HG02642 (cell line): ENCODE data around the gene PPM1E.

Experiments used
- ATAC-seq: cut with Tn5 transposase; IDR thresholded peaks from one replicate; pipeline ENCODE4 v1.9.1; 2021; ENCODE audit warnings: mild to moderate bottlenecking; ENCODE audit not compliant: unreplicated experiment, poor library complexity

Gene PPM1E

DNA sequence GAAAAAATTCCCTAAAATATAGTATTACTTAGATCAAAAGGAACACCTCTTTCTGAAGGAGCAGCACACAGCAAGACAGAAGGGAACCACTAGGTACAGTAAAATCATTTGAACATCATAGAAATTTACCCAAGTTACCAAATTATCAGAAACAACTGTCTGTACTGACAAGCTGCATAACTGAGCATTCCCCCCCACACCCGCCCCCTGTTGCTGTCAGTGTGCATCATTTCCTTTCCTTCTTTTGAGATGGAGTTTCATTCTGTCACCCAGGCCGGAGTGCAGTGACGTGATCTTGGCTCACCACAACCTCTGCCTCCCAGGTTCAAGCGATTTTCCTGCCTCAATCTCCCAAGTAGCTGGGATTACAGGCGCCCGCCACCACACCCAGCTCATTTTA lies 230.3 kb downstream of the PPM1E start:
- no peak for ATAC-seq

DNA sequence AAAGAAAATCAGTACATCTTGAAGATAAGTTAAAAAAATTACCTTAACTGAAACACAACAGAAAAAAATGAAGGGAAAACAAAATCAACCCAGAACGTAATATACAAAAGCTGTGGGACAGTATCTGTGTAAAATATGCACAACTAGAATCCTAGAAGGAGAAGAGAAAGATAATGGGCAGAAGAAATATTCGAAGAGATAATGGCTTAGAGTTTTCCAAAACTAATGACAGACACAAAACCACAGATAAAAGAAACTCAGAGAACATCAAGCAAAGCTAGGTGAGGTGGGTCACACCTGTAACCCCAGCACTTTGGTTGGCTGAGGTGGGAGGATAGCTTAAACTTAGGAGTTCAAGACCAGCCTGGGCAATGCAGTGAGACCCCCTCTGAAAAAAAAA lies 234.0 kb downstream of the PPM1E start:
- no peak for ATAC-seq

DNA sequence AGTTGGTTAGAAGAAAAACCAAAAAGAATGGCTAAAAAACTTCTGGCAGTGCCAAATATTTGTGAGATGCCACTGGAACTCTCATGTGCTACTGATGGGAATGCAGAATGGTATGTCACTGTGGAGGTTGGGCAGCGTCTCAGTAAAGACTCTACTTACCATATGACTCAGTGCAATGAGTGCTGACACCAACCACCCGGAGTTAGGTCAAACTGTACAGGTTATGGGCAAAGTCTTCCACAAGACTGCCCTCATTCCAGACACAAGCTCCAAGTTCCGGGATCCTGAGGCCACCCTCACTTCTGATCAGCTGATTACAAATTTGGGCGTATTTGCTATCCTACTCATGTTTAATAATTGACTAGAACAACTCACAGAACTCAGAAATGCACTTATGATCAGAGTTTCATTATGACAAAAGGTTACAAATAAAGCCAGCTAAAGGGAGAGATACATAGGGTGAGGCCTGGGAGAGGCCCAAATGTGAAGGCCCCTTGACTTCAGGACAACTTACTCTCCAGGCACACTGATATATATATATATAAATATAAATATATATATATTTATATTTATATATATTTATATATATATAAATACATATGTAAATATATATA lies 236.2 kb downstream of the PPM1E start:
- peak; percentile 63 for ATAC-seq

DNA sequence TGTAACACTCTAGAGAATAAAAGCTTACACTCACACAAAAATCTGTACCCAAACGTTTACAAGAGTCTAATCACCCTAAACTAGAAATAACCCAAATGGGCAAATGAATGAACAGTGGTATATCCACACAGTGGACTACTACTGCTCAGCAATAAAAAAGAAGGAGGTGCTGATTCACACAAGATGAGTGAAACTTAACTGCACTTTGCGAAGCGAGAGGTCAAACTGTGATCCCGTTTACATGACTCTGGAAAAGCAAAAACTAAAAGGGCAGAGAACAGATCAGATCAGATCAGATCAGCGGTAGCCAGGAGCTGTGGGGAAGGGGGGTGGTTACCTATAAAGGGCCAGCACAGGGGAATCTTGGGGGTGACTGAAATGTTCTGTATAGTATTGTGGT lies 237.7 kb downstream of the PPM1E start:
- no peak for ATAC-seq

DNA sequence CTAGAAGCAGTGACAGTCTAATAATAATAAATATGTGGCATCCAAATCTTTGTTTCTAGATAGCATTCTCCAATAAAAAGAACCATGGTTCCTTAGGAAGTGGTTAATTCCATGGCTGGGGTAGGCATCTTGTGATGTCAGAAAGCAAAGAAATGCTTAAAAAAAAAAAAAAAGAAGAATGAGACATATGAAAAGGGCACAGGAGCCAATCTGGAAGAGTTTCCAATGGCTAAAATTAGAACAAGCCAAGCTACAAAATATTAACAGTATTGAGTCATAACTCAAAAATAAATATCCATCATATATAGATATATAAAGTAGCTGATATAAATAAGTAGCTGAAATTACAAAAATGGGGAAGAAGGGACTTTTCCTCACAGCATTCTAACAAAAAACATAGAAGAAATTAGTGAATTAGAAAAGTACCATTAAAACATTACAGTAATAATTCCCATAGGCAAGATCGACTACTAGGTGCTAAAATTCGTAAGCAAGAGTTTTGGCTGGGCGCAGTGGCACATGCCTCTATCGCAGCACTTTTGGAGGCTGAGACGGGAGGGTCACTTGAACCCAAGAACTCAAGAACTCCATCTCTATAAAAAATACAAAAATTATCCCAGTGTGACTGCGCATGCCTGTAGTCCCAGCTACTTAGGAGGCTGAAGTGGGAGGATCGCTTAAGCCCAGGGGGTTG lies 239.7 kb downstream of the PPM1E start:
- no peak for ATAC-seq

DNA sequence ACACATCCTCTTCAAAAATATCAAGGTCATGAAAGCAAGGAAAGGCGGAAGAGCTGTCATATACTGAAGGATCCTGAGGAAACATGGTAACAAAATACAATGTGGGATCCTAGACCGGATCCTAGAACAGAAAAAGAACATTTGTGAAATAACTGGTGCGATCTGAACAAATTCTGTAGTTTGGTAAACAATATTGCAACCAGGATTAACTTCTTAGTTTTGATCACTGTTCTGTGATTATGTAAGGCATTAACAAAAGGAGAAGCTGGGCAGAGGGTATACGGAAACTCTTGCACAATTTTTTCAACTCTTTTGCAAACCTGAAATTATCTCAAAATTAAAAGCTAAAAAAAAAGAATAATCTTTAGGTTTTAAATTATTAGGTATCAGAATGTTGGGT lies 241.3 kb downstream of the PPM1E start:
- no peak for ATAC-seq

DNA sequence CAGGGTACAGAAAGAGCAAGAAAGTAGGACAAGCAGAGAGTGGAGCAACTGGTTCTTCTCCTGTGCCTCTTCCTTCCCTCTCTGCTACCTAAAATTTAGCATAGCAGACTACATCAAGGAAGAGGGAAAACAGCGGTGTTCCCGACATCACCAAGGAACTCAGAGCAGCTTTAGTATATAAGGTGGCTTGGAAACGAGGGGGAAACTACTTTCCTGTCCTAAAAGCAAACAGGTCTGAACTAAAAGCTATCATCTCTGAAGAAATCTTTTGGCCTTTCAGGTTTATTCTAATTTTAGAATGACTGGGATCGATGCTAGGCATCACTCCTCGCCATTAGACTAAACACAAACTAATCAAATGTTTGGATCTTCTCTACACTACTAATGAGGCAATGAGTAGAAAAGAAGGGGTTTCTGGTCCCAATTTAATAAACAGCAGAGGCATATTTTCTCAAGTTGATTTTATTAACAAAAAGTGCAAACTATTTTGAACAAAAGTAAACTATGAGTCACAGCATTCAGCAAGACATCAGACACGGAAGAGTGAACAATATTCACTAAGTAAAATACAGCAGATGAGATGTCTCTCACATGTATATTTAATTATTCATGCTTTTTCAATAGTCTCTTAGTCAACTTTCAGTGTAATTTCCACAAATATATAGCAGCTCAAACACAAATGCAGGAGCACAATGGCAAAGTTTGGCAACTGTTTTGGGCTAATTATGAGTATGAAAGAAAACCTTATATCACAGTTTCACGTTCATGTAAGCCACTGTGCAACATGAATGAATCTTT lies 242.3 kb downstream of the PPM1E start:
- no peak for ATAC-seq

DNA sequence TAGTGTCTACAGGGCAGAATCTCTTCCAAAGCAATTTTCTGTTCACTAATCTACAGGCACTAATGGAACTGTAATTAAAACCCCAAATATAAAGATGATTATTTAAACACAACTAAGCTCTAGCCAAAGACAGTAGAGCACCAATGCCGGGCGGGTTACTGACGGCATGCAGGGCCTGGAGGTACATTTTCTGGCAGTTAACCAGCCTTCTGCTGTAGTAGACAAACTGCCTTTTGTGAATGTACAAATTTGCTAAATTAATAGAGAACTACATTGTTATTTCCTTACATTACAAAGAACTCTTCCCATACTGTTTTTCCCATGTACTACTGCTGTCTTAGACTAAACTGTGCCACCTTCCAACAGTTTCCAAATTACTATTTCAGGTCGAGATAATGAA lies 243.2 kb downstream of the PPM1E start:
- no peak for ATAC-seq

DNA sequence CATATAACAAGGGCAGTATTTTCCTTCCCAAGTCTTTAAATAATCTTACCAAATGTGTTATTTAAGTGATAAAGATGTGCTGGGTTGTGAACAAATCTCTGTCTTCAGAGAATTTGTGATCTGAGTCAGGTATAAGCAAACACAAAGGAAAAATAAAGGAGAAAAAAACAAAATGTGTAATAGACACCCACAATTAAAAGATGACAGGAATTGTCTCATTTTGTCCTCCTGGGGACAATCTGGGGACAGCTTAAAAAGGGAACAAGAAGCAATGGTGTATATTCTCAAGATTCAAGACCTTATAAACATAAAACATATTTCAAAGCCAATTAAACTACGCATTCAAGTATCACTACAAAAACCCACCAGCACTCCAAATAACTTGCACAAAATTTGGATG lies 243.8 kb downstream of the PPM1E start:
- ATAC-seq, result no peak

DNA sequence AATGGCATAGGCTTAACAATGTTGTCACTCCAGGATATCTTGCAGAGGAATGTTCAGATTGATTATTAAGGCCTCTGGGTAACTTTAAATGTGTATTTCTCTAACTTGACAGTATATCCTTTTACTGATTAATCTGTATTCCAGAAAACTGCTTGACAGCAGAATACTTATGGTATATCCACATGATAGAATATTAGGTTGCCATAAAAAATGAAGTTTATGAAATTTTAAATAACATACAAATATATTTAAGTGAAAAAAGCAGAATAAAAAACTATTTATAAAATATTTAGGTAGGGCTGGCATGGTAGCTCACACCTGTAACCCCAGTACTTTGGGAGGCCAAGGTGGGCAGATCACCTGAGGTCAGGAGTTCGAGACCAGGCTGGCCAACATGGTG lies 244.4 kb downstream of the PPM1E start:
- no peak for ATAC-seq

DNA sequence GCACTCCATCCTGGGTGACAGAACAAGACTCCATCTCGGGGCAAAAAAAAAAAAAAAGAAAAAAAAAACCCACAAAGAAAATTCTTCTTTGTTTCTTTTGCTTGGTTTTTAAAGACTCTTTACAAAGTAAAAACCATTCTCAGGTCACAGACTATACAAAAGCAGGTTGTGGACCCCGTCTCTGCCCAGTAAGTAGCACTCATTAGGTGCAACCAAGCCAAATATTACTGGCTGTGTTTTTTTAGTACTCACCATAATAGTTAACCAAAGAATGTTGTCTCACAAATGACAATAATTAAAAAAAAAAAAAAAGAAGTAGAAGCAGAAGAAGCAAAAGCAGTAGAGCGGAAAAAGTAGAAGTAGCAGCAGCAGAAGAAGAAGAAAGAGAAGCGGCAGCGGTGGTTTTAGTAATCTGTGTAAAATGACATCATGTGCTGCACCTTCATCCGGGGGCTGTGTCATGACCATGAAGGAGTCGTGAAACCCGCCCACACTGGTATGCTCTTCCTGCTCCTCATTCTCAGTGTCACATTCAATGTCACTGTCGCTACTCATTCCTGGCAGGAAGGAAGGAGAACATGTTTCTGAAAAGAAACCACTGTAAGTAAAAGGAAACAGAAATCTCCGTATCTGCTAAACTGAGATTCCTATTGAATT lies 245.6 kb downstream of the PPM1E start:
- ATAC-seq, result peak; percentile 96

DNA sequence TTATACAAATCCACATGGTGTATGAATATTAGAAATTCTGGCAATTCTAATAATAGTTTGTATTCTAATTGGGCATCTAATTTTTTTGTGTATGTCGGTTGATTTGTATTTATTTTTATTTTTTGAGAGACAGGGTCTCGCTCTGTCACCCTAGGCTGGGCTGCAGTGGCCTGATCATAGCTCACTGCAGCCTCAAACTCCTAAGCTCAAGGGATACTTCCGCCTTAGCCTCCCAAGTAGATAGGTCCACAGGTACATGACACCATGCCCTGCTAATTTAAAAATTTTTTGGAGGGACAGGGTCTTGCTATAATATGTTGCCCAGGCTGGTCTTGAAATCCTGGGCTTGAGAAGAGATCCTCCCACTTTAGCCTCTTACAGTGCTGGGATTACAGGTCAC lies 246.5 kb downstream of the PPM1E start:
- ATAC-seq, result no peak

DNA sequence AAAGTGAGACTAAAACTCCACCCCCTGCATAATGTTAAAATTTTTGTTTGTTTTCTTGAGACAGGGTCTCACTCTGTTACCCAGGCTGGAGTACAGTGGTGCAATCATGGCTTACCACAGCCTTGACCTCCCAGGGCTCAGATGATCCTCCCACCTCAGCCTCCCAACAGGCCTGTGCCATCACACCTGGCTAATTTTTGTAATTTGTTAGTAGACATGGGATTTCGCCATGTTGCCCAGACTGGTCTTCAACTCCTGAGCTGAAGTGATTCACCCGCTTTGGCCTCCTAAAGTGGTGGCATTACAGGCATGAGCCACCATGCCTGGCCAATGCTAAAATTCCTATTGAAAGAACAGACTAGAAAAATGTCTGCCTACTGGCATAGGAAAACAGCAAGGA lies 247.2 kb downstream of the PPM1E start:
- no peak for ATAC-seq

DNA sequence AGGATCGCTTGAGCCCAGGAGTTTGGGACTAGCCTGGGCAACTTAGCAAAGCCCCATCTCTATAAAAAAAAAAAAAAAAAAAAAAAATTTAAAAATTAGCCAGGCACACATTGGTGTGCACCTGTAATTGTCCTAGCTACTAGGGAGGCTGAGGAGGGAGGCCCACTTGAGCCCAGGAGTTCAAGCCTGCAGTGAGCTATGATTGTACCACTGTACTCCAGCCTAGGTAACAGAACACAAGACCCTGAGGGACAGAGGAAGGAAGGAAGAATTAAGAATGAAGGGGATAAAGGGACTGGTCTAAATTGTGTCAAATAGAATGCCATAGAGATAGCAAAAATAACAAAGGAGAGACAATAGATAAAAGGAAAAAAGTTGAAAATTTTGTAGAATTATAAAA lies 248.2 kb downstream of the PPM1E start:
- ATAC-seq, result no peak

DNA sequence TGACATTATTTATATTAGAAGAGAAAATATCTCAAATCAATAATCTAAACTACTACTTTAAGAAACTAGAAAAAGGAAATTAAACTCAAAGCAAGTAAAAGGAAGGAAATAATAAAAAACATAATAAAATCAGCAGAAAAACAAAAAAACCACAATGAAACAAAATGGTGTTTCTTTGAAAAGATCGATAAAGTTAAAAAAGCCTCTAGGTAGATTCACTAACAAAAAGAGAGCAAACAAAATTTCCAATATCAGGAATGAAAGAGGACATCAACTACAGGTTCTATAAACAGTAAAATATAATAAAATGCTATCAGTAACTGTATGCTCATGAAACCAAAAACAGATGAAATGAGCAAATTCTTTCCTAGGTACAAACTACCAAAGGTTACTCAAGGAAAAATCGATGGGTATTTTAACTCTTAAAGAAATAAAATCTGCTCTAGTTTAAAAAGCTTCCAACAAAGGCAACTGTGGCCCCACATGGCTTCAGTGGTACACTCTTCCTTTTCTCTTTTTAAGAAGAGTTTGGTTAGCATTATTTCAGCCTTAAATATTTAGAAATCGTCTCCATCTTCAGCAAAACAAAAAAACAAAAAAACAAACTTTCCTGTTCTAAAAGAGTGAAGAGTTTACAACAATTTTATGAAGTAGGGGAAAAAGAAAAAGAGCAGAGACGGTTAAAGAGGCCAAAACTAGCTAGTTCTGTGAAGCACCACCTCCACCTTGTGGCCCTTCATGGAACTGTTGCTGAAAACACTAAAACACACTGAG lies 248.9 kb downstream of the PPM1E start:
- no peak for ATAC-seq

DNA sequence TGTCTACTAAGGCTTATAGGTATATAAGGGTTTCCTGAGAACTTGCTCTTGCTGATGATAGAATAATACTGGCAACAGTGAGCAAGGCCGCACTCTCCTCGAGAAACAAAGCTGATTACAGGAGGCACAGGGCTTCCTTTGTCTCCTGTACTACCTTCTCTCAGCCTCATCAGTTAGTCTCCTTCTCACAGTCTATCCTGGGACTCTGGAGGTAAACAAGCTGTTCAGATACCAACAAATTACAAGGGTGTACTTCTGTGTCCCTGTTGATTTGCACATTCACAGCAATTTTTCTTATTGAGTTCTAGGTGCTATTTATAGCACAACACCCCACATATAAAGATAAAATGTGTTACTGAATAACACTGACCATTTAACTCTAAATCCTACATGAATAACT lies 252.3 kb downstream of the PPM1E start:
- ATAC-seq, result no peak

DNA sequence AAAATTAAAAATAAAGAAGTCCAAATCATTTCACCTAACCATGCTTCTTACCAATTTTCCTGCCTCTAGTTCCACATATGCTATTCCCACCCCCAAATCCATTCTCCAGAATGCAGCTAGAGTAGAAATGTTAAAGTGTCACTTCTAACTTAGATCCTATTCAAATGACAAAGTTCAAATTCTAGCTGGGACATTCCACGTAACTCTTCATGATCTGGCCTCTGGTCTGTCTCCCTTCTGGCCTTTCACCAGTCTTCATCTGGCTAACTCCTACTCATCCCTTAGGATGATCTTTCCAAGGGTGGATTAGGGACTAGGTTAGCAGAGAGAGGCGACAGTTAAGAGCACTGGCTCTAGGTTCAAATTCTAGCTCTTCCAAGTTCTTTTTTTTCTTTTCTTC lies 253.1 kb downstream of the PPM1E start:
- no peak for ATAC-seq

DNA sequence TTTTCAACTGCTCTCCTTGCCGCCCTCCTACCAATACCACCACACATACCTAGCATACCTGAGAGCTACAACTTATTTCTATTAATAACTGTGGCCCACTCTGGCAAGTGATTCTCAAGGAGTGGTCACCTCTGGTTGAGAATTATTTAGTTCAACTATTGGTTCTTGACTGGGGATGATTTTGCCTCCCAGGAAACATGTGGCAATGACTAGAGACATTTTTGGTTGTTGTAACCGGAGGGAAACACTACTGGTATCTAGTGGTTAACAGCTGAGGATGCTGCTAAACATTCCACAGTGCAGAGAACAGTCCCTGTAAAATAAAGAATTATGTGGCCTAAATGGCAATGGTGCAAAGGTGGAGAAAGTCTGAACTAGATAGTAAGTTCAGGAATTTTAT lies 254.4 kb downstream of the PPM1E start:
- no peak for ATAC-seq

DNA sequence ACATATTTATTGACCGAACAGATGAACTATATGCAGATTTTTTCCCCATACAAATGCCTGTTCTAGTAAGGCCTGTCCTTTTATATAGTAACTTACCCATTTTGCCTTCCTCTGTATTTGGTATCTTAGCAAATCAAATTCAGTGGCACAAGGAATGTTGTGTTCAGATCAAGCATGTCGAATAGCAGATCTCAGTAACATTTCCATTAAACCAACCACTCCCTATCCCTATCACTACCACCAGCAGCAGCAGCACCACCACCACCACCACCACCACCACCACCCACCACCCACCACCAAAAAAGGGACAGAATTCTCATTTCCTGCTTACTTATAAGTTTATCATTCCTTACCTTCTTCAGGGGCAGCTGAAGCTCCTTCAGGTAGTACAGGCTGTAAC lies 256.3 kb downstream of the PPM1E start:
- no peak for ATAC-seq

DNA sequence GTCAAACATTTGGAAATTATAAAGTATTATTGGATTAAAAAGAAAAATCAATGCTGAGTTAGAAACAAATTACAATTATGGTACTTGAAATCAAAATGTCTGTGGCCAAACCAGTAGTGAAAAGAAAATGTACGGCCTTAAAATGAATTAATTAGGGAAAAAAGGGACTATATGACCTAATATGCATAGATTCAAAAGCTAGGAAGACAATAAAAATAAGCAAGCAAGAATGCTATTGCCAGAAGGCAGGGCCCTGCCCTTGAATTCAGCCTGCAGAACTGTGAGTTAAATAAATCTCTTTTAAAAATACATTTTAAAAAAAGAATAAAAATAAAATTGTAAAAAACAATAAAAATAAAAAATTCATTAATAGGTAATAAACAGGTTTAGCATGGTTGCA lies 262.4 kb downstream of the PPM1E start:
- ATAC-seq, result no peak
